Measurements from ENCODE around the gene MYH14. TPM values are rescaled to one million over a fixed set of nuclear protein-coding genes. Genes with fewer than 3 reads are reported as not detected.

Gene MYH14
- total and polyA plus RNA-seq, 2 of the 8 experiments (the other 6 are each of a cell fraction or from before 2014, with no cell fraction given) = 17.3 to 28.6 TPM

GRCh38 chr19:50238043-50238442 is 34.6 kb downstream of the MYH14 start:
- no peak overlapping the region for H4K8ac ChIP-seq (ENCODE audit: extremely low read depth, insufficient read depth, low read length)
- H4K5ac ChIP-seq (ENCODE audit: insufficient read length, low read depth, low read length) = no peak overlapping the region
- H3K9ac ChIP-seq (replicated peaks in 1 of 4; ENCODE audit: extremely low read depth in 1 of 4, low read depth in 3 of 4, low read length in 3 of 4) = no peak overlapping the region
- peaks cover 0 to 5% (median 0%) of the 10 kb centered on the region in 4 experiments; a peak in 1 of 8 replicates for H3K36me3 ChIP-seq (ENCODE audit: control insufficient read depth in 2 of 4, insufficient read depth in 4 of 4, low read length in 3 of 4)
- no peak overlapping the region for H3K23ac ChIP-seq (ENCODE audit: insufficient read length)
- no peak overlapping the region for H3K4ac ChIP-seq (replicated peaks; ENCODE audit: insufficient read length, low read depth, low read length)
- H2AFZ ChIP-seq (ENCODE audit: low read length) = no peak overlapping the region
- H3K4me1 ChIP-seq (replicated peaks in 1 of 4; ENCODE audit: control insufficient read depth in 3 of 4, insufficient read depth in 4 of 4, low read length in 3 of 4) = peaks cover 0 to 12% (median 2%) of the 10 kb centered on the region in 4 experiments; a peak in 3 of 7 replicates
- H2AK5ac ChIP-seq (ENCODE audit: low read depth, low read length) = no peak overlapping the region; the same call in 1 of the 2 replicates
- H4K91ac ChIP-seq (replicated peaks; ENCODE audit: insufficient read length, low read length) = no peak overlapping the region
- WGBS, 2 experiments (ENCODE audit: extremely low coverage in 1 of 2, insufficient coverage in 1 of 2, insufficient read length in 1 of 2, insufficient replicate concordance in 2 of 2, low coverage in 1 of 2, low lambda C conversion rate in 2 of 2, missing lambda C conversion rate in 1 of 2) = 89% methylated on average over 4 of the region's 4 CpGs; no CpG with 5 or more reads in 1 of the 2 experiments
- DNase-seq (ENCODE audit: low read depth in 1 of 2, low spot score in 2 of 2) (no peak), FAIRE-seq (no peak)
- H2BK12ac ChIP-seq (ENCODE audit: low read depth, low read length) = no peak overlapping the region
- peaks cover 0 to 2% of the 10 kb centered on the region in 2 experiments; a peak in 1 of 4 replicates for H3K9me3 ChIP-seq (ENCODE audit: insufficient read depth in 2 of 2, low read depth in 1 of 2, low read length in 1 of 2)
- TF ChIP-seq TBP (IDR thresholded peaks at IDR 0.05; ENCODE audit: low read depth, low read length) (no peak), POLR2A (IDR thresholded peaks at IDR 0.05; ENCODE audit: control extremely low read depth in 1 of 2, low read depth in 2 of 2, low read length in 2 of 2) (no peak), MAX (IDR thresholded peaks at IDR 0.05) (no peak), HDAC6 (IDR thresholded peaks at IDR 0.05; ENCODE audit: low read depth, low read length) (no peak), CREB1 (IDR thresholded peaks at IDR 0.05) (no peak)
- H3K79me2 ChIP-seq (ENCODE audit: control insufficient read depth in 1 of 2, insufficient read depth in 2 of 2, low read length in 2 of 2) = no peaks in the 10 kb centered on the region
- no peaks in the 10 kb centered on the region for H3K23me2 ChIP-seq (ENCODE audit: low read depth, low read length)
- no peak overlapping the region for H3K56ac ChIP-seq (replicated peaks; ENCODE audit: insufficient read length, low read depth, low read length)
- H3K79me1 ChIP-seq (ENCODE audit: low read depth, low read length) = no peaks in the 10 kb centered on the region
- no peak overlapping the region for H2BK5ac ChIP-seq (ENCODE audit: low read depth, low read length)
- H4K20me1 ChIP-seq (replicated peaks in 1 of 2; ENCODE audit: control insufficient read depth in 1 of 2, insufficient read depth in 2 of 2, low read length in 2 of 2) = no peaks in the 10 kb centered on the region
- H2BK20ac ChIP-seq (ENCODE audit: low read length) = no peak overlapping the region
- H3K4me2 ChIP-seq (ENCODE audit: insufficient read depth in 1 of 2, low read depth in 2 of 2, low read length in 2 of 2) = no peak overlapping the region
- H3K4me3 ChIP-seq (ENCODE audit: extremely low read depth in 1 of 4, insufficient read depth in 2 of 4, low read depth in 3 of 4, low read length in 4 of 4) = no peak overlapping the region
- no peak overlapping the region for H3K18ac ChIP-seq (ENCODE audit: extremely low read depth, low read length)
- no peak overlapping the region for H3K14ac ChIP-seq (ENCODE audit: insufficient read length)
- ChIA-PET CTCF (ENCODE audit: partially characterized antibody) (interaction anchor here (0.6 to 23.5 kb wide), 22 partner anchors 10 to 331 kb away, joined by 3 to 397 read pairs (median 4); no protein-coding TSS in a partner anchor), POLR2A (ENCODE audit: partially characterized antibody) (no interaction called here)
- no peak overlapping the region for H3K27ac ChIP-seq (ENCODE audit: low read depth, low read length)
- no peaks in the 10 kb centered on the region for H3K27me3 ChIP-seq (replicated peaks in 1 of 4; ENCODE audit: control insufficient read depth in 3 of 4, extremely low read depth in 1 of 4, insufficient read depth in 3 of 4, low read length in 3 of 4)
- no peak overlapping the region for H2BK15ac ChIP-seq (ENCODE audit: low read length)
- no peak overlapping the region for H2BK120ac ChIP-seq (replicated peaks; ENCODE audit: low read depth, low read length)
